Neural progenitor cell (in vitro differentiated cells): ENCODE measurements around the gene PXDN. TPM values are rescaled to one million over a fixed set of nuclear protein-coding genes. Genes with fewer than 3 reads are reported as not detected.

Experiments
- DNase-seq: peaks from one replicate; pipeline ENCODE4 v3.0.0-alpha.2; 2016; ENCODE audit warnings: low spot score
- H2AFZ ChIP-seq: fragments of 200-600 bp; sonication (generic); replicated peaks from 2 replicates; pipeline ENCODE4 v1.6.1; 2016; ENCODE audit warnings: antibody characterized with exemption
- H3F3A ChIP-seq: fragments of 200-600 bp; sonication (generic); 2 replicates; pipeline ENCODE4 v1.6.1; 2016; ENCODE audit warnings: antibody characterized with exemption, low read depth
- H3K27ac ChIP-seq: fragments of 200-600 bp; sonication (generic); 2 replicates; pipeline ENCODE4 v1.5.1; 2016; ENCODE audit warnings: mild to moderate bottlenecking
- H3K27me3 ChIP-seq: fragments of 200-600 bp; sonication (generic); 2 replicates; pipeline ENCODE4 v1.6.1; 2016; ENCODE audit warnings: mild to moderate bottlenecking, moderate library complexity
- H3K36me3 ChIP-seq: fragments of 200-600 bp; sonication (generic); 2 replicates; pipeline ENCODE4 v1.5.1; 2016
- H3K4me1 ChIP-seq: fragments of 200-600 bp; sonication (generic); 2 replicates; pipeline ENCODE4 v1.6.1; 2016; ENCODE audit warnings: mixed run types
- H3K4me2 ChIP-seq: fragments of 200-600 bp; sonication (generic); 2 replicates; pipeline ENCODE4 v1.6.1; 2016
- H3K4me3 ChIP-seq: fragments of 200-600 bp; sonication (generic); 2 replicates; pipeline ENCODE4 v1.5.1; 2016
- H3K79me2 ChIP-seq: fragments of 200-600 bp; sonication (generic); 2 replicates; pipeline ENCODE4 v1.6.1; 2016; ENCODE audit warnings: low read depth
- H3K9ac ChIP-seq: fragments of 200-600 bp; sonication (generic); 2 replicates; pipeline ENCODE4 v1.6.1; 2016
- H3K9me3 ChIP-seq: fragments of 200-600 bp; sonication (generic); 2 replicates; pipeline ENCODE4 v1.5.1; 2016; ENCODE audit warnings: low read depth
- H4K20me1 ChIP-seq: fragments of 200-600 bp; sonication (generic); 2 replicates; pipeline ENCODE4 v1.6.1; 2016; ENCODE audit warnings: low read depth
- H3K27ac Mint-ChIP-seq: 3 replicates; pipeline ENCODE4 v1.8.0; 2021; ENCODE audit warnings: mixed read lengths
- H3K27me3 Mint-ChIP-seq: 2 replicates; pipeline ENCODE4 v1.8.0; 2022; ENCODE audit warnings: low read depth, mild to moderate bottlenecking, inconsistent platforms, moderate library complexity, mixed read lengths; ENCODE audit not compliant: insufficient read depth
- H3K36me3 Mint-ChIP-seq: 3 replicates; pipeline ENCODE4 v1.8.0; 2021; ENCODE audit warnings: mixed read lengths
- H3K4me1 Mint-ChIP-seq: 3 replicates; pipeline ENCODE4 v1.8.0; 2021; ENCODE audit warnings: mixed read lengths
- H3K4me3 Mint-ChIP-seq: 3 replicates; pipeline ENCODE4 v1.8.0; 2021; ENCODE audit warnings: mild to moderate bottlenecking, moderate library complexity, mixed read lengths
- H3K9me3 Mint-ChIP-seq: 3 replicates; pipeline ENCODE4 v1.8.0; 2020; ENCODE audit warnings: mixed read lengths
- EZH2 ChIP-seq: fragments of 200-600 bp; sonication (generic); IDR thresholded peaks from 2 replicates; pipeline ENCODE4 v1.6.1; 2017; ENCODE audit warnings: antibody characterized with exemption, mild to moderate bottlenecking, moderate library complexity
- EZH2phosphoT487 ChIP-seq: fragments of 200-600 bp; sonication (generic); IDR thresholded peaks from 2 replicates; pipeline ENCODE4 v1.6.1; 2017; ENCODE audit warnings: antibody characterized with exemption
- total RNA-seq: library from RNA; depleted of rRNA; stranded (reverse); fragments of >200 nt; gene quantifications from 2 replicates; pipeline ENCODE4 v1.2.3, GENCODE V29; 2015; ENCODE audit warnings: low replicate concordance
- TF ChIP-seq, protein P1 (sequence below): fragments of 200-600 bp; sonication (generic); IDR thresholded peaks from 2 replicates; pipeline ENCODE4 v1.5.1; 2017; ENCODE audit warnings: antibody characterized with exemption, mild to moderate bottlenecking

Gene PXDN
- total RNA-seq, 1 donor from 2014 or later: 118 TPM

DNA sequence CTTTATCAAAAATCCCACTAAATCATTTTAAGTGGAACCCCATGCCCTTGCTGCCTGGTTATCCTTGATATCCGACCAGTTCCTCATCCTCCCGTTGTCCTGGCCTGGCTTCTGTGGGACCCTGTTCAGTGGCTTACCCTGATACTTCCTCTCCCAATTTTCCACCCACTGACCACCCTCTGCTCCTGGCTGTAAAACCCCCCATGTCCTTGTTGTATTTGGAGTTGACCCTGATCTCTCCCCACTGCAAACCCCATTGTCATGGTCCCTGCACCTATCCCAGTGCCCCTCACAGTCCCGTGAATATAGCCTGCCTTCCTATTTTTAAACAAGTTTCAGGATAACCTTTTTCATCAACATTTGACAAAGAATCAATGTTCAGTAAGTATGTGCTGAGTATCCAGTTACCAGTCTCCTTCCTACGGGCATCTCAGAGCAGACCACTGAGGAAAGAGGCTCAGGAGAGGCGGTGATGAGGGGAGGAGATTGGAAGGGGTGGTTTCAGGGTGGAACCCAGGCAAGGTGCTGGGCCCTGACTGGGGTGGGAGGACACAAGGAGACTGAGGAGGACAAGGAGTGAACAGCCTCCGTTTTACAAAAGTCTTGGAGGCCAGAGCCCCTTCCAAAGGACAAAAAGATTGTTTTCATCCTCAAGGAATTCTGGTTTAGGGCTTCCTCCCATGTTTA, 131.8 kb downstream of the PXDN start:
- Histone ChIP-seq H3K9ac (no peak overlapping the region), H3K27me3 (no peaks in the 10 kb centered on the region), H3K4me3 (no peak overlapping the region), H3K27ac (no peak overlapping the region), H3K9me3 (no peaks in the 10 kb centered on the region), H3K4me2 (no peak overlapping the region), H3F3A (no peaks in the 10 kb centered on the region), H3K79me2 (no peaks in the 10 kb centered on the region), H3K36me3 (no peaks in the 10 kb centered on the region), H3K4me1 (peaks cover 18% of the 10 kb centered on the region), H4K20me1 (no peaks in the 10 kb centered on the region), H2AFZ (no peak overlapping the region)
- DNase-seq: no peak
- Mint-ChIP-seq H3K4me1 (peaks cover 24% of the 10 kb centered on the region), H3K36me3 (peaks cover 2% of the 10 kb centered on the region), H3K27ac (peak overlapping the region; percentile 19), H3K27me3 (peaks cover 8% of the 10 kb centered on the region), H3K4me3 (no peak overlapping the region), H3K9me3 (peaks cover 3% of the 10 kb centered on the region)
- no peak for TF ChIP-seq EZH2phosphoT487
- TF ChIP-seq, protein P1, sequence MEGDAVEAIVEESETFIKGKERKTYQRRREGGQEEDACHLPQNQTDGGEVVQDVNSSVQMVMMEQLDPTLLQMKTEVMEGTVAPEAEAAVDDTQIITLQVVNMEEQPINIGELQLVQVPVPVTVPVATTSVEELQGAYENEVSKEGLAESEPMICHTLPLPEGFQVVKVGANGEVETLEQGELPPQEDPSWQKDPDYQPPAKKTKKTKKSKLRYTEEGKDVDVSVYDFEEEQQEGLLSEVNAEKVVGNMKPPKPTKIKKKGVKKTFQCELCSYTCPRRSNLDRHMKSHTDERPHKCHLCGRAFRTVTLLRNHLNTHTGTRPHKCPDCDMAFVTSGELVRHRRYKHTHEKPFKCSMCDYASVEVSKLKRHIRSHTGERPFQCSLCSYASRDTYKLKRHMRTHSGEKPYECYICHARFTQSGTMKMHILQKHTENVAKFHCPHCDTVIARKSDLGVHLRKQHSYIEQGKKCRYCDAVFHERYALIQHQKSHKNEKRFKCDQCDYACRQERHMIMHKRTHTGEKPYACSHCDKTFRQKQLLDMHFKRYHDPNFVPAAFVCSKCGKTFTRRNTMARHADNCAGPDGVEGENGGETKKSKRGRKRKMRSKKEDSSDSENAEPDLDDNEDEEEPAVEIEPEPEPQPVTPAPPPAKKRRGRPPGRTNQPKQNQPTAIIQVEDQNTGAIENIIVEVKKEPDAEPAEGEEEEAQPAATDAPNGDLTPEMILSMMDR: no peak
- no peak for TF ChIP-seq EZH2

DNA sequence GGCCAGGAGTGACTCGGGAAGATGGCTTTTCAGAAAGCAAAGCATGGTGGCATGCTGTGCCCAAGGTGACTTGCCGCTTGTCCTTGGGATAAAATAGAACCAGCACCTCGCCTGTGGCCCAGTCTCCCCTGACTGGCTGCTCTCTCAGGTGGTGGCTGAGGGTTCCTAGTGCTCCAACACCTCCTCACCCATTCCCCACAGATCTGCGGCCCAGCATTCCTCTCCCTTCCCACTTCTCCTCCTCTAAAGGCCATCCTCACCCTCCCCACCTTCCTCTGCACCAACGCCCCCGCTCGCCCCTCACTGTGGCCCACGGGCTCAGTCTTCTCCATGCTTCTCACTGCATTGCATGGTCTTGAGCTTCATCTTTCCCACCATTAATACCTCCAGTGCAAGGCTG, 132.4 kb downstream of the PXDN start:
- H3K9me3 Mint-ChIP-seq: peaks cover 3% of the 10 kb centered on the region
- Histone ChIP-seq H3K79me2 (no peaks in the 10 kb centered on the region), H3K27me3 (no peaks in the 10 kb centered on the region), H3F3A (no peaks in the 10 kb centered on the region), H3K4me1 (peaks cover 18% of the 10 kb centered on the region), H2AFZ (no peak overlapping the region), H4K20me1 (no peaks in the 10 kb centered on the region), H3K9me3 (no peaks in the 10 kb centered on the region), H3K27ac (no peak overlapping the region), H3K36me3 (no peaks in the 10 kb centered on the region), H3K4me2 (no peak overlapping the region), H3K9ac (no peak overlapping the region), H3K4me3 (no peak overlapping the region)
- H3K27ac Mint-ChIP-seq: peak overlapping the region; percentile 65
- peaks cover 24% of the 10 kb centered on the region for H3K4me1 Mint-ChIP-seq
- peaks cover 2% of the 10 kb centered on the region for H3K36me3 Mint-ChIP-seq
- no peak for DNase-seq
- TF ChIP-seq EZH2phosphoT487 (no peak), EZH2 (no peak)
- TF ChIP-seq, protein P1: no peak
- H3K27me3 Mint-ChIP-seq: peaks cover 5% of the 10 kb centered on the region
- no peak overlapping the region for H3K4me3 Mint-ChIP-seq

DNA sequence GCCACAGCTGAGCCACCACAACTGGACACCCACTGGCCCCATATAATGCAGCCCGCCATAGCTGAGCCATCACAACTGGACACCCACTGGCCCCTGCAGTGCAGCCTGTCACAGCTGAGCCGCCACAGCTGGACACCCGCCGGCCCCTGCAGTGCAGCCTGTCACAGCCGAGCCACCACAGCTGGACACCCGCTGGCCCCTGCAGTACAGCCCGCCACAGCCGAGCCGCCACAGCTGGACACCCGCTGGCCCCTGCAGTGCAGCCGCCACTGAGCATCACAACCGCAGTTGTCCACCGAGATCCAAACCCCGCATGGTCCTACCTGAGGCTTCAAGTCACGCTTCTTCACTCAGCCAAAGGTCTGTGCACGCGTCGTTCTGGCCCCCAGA, 134.2 kb downstream of the PXDN start:
- Histone ChIP-seq H3F3A (no peaks in the 10 kb centered on the region), H2AFZ (no peak overlapping the region), H4K20me1 (no peaks in the 10 kb centered on the region), H3K9me3 (no peaks in the 10 kb centered on the region), H3K27me3 (no peaks in the 10 kb centered on the region), H3K9ac (no peak overlapping the region), H3K36me3 (no peaks in the 10 kb centered on the region), H3K4me3 (no peak overlapping the region), H3K4me1 (peaks cover 19% of the 10 kb centered on the region), H3K79me2 (no peaks in the 10 kb centered on the region), H3K27ac (no peak overlapping the region), H3K4me2 (no peak overlapping the region)
- Mint-ChIP-seq H3K4me3 (peak overlapping the region; percentile 41), H3K27me3 (peaks cover 5% of the 10 kb centered on the region), H3K9me3 (peaks cover 3% of the 10 kb centered on the region), H3K27ac (peak overlapping the region; percentile 92), H3K4me1 (peaks cover 27% of the 10 kb centered on the region), H3K36me3 (peaks cover 2% of the 10 kb centered on the region)
- no peak for TF ChIP-seq EZH2
- TF ChIP-seq, protein P1: no peak
- TF ChIP-seq EZH2phosphoT487: no peak
- DNase-seq: no peak
